Ammon's horn (tissue), 1 donor: Measurements from ENCODE around the gene CENPP.
A peak's percentile ranks its signal among the peaks of the same experiment; 100 is the strongest.

Source experiments
- DNase-seq: peaks from one replicate; pipeline ENCODE4 v3.0.0-alpha.2; 2016; ENCODE audit warnings: low spot score

Gene CENPP

GRCh38 chr9:92659601-92660000, 333.8 kb downstream of the CENPP start:
- no peak for DNase-seq

GRCh38 chr9:92660266-92660665, 334.5 kb downstream of the CENPP start:
- peak; percentile 51 for DNase-seq

GRCh38 chr9:92661127-92661526, 335.4 kb downstream of the CENPP start:
- no peak for DNase-seq

DNA sequence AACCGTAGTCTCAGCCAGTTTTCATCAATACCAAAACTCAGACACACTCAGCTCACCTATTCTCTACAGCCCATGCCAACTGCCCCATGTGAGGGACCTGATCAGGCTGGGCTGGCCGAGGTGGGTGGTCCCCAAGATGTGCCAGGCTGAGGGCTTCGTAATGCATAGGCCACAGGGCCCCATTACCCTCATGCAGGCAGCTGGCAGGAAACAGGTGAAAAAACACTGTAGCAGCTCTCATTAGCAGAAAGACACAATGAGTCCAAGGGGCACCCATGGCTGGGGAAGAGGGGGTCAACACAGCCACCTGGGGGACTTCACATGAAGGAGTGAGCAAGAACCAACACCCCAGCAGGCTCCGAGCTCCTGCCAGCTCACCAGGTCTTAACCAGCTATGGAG, 336.0 kb downstream of the CENPP start:
- DNase-seq: no peak

DNA sequence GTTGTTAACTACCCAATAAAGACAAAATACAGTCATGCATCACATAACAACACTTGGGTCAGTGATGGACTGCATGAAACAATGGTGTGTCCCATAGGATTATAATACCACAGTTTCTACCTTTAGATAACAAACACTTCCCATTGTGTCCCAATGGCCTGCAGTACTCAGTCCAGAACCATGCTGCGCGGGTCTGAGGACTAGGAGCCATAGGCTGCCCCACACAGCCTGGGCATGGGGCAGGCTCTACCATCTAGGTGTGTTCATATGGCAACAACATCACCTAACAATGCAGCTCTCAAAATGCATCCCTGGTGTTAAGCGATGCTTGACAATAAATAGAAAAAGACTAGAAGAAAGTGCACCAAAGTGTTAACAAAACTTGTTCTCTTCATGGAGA, 337.4 kb downstream of the CENPP start:
- DNase-seq: no peak

GRCh38 chr9:92663951-92664350, 338.2 kb downstream of the CENPP start:
- DNase-seq: no peak

DNA sequence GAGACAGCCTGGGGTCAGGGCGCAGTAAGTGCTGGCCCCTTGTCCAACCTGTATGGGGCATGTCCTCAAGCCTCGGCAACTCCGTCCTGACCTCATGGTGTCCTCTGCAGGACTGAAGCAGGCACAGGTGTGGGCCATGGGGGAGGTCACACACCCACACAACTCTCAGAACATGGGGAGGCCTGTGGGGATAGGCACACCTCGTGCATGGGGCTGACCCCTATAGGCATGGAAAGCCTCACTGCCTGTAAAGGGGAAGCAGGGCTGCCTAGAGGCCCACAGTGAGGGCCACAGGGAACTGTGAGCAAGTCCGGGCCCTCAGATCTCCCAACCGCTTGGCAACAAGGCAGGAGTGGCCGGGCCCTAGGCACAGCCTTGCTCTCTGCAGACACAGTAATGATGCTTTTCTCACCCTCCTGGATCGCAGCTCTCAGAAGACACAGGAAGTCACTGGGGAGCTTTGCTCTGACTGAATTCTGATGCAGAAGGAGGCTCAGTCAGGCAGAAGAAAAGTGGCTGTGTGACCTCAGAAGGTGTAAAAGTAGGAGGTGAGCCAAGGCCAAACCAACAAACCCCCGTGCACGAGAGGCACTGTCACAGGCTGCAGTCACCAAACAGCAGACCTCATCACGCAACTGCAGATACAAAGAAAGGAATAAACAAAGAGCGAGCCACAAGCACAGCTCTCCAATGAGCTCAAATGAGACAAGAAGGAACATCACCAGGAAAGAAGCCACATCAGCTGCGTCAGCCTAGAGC, 338.8 kb downstream of the CENPP start:
- peak; percentile 56 for DNase-seq

- DNase-seq: no peak
Observed at GRCh38 chr9:92665836-92666235, 340.1 kb downstream of the CENPP start.

DNA sequence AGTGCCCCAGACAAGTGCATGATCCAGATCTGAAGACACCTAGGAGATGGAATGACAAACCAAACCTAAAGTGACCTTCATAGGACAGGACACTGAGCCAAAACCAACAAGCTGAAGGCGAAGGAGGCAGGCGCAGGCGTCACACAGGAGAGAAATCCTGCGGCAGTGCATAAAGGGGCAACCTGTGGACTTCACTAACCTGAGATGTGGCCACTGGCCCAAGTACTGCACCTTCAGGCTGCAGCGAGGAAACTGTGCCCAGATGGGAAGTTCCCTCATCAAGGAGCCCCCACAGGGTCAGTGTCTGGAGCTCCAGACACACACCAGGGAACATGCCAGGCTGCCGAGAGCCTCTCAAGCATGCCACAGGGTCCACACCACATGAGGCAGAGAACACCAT, 340.5 kb downstream of the CENPP start:
- DNase-seq: no peak

DNA sequence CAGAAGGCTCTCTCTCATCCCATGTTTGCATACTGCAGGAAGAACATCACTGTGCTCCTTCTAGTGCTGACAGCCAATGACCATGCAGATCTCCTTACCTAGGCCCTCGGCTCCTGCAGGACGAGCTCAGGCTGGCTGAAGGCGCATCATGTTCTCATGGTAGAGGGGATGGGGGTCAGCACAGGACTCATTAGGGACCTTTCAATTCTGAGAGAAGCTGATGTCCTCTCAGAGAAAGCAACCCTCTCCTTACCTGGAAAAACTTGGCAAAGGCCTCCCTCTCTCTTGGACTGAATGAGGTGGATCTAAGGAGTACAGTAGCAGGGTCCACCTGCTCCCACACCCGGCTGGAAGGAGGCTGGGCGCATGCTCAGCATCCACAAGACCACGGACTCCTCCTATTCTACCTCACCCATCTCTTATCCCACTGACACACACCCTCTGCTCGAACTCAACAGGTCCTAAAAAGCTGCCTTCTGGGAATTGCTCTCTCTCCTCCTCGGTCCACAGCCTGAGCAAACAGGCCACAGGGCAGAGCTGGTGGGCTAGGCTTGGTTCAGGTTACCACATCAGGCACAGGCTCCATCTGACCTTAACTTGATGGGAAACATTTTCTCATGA, 341.3 kb downstream of the CENPP start:
- DNase-seq: no peak

- no peak for DNase-seq
Observed at GRCh38 chr9:92668746-92669526, 343.2 kb downstream of the CENPP start.

GRCh38 chr9:92669527-92669889, 343.8 kb downstream of the CENPP start:
- DNase-seq: peak; percentile 36
